Body of pancreas (tissue), 4 donors: ENCODE measurements around the gene AKIRIN2. TPM values are rescaled to one million over a fixed set of nuclear protein-coding genes. Genes with fewer than 3 reads are reported as not detected.

ENCODE experiments used
- ATAC-seq: fragments of 150-250 bp; one replicate; pipeline ENCODE4 v1.9.1; 2016
- DNase-seq, 4 donors: peaks; one replicate each; pipeline ENCODE4 v3.0.0-alpha.2; 2019
- H3K27ac ChIP-seq, 4 donors: fragments of 200-600 bp; sonication (generic); 1 replicate in 3 of 4; 2 replicates in 1 of 4; pipeline versions ENCODE4 v1.5.1 to v1.6.1; 2016 to 2019; ENCODE audit warnings: mild to moderate bottlenecking in 1 of 4, mixed read lengths in 1 of 4, moderate library complexity in 1 of 4
- H3K27me3 ChIP-seq, 2 donors: fragments of 200-600 bp; sonication (generic); one replicate each; pipeline ENCODE4 v1.6.0; 2016; ENCODE audit warnings: mild to moderate bottlenecking in 1 of 2
- H3K36me3 ChIP-seq, 2 donors: fragments of 200-600 bp; sonication (generic); replicated peaks in 1 of 2; 2 replicates each; pipeline ENCODE4 v1.5.1; 2016; ENCODE audit warnings: low read depth in 2 of 2; ENCODE audit not compliant: insufficient read depth in 1 of 2
- H3K4me1 ChIP-seq: fragments of 200-600 bp; sonication (generic); one replicate; pipeline ENCODE4 v1.6.0; 2016
- H3K4me3 ChIP-seq, 2 donors: fragments of 200-600 bp; sonication (generic); 1 replicate in 1 of 2; 2 replicates in 1 of 2; pipeline ENCODE4 v1.5.1; 2016 to 2019
- H3K9me3 ChIP-seq, 3 donors: fragments of 200-600 bp; sonication (generic); 1 replicate in 2 of 3; 2 replicates in 1 of 3; pipeline ENCODE4 v1.5.1; 2016
- POLR2A ChIP-seq, 3 donors: fragments of 450-650 bp; IDR thresholded peaks; one replicate each; pipeline ENCODE4 v1.6.1; 2016; ENCODE audit warnings: antibody characterized with exemption in 3 of 3, mild to moderate bottlenecking in 2 of 3
- WGBS, 2 donors: methylation state at CpG; one replicate each; pipeline ENCODE4 v1.1.5; 2017; 5-methylcytosine and 5-hydroxymethylcytosine counted together
- intact Hi-C: fragments of 100-400 bp; cut with DNase I; formaldehyde crosslinking; loops from one replicate; pipeline ENCODE4 v1.15.1; 2023
- total RNA-seq, 2 donors: library from RNA; depleted of rRNA; stranded (reverse); fragments of >200 nt; gene quantifications; one replicate each; pipeline ENCODE4 v1.1.0, GENCODE V29; 2016
- TF ChIP-seq, protein P1 (sequence below), 7 experiments: fragments of 450-650 bp in 4 of 7; fragments of 200-600 bp in 3 of 7; sonication (generic) in 3 of 7; IDR thresholded peaks; one replicate each; pipeline ENCODE4 v1.5.1; 2016 to 2019; ENCODE audit warnings: antibody characterized with exemption in 7 of 7

The AKIRIN2 gene
- total RNA-seq, 2 donors from 2014 or later = 5.4 to 16.2 TPM

DNA sequence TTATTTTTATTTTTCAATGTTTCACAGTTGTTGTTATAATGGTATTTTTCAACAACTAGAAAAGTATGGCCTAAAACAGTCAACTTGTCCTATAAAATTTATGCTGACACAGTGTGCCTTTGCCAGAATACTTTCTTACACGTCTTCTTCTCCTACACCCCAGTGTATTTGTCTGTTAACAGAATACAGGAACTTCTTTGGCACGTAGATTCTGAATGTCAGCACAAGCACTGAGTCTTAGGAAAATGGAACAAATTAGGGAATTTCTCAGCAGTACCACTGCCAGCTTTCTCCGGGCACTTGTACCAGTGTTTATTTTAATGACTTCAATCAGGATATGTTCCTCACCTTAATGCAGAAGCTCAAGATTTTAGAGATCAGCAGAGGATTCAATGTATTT is 26.7 kb upstream of the AKIRIN2 start:
- DNase-seq = no peak
- peaks cover 18% of the 10 kb centered on the region for H3K4me1 ChIP-seq
- no peaks in the 10 kb centered on the region for H3K9me3 ChIP-seq
- H3K4me3 ChIP-seq = no peak overlapping the region
- no peaks in the 10 kb centered on the region for H3K36me3 ChIP-seq
- no peaks in the 10 kb centered on the region for H3K27me3 ChIP-seq
- 65 to 73% methylated on average over 3 of the region's 3 CpGs for WGBS, 2 donors
- H3K27ac ChIP-seq = no peak overlapping the region
- ATAC-seq = no peak
- TF ChIP-seq POLR2A (IDR thresholded peaks at IDR 0.05) = no peak
- intact Hi-C loops = no loop called here

DNA sequence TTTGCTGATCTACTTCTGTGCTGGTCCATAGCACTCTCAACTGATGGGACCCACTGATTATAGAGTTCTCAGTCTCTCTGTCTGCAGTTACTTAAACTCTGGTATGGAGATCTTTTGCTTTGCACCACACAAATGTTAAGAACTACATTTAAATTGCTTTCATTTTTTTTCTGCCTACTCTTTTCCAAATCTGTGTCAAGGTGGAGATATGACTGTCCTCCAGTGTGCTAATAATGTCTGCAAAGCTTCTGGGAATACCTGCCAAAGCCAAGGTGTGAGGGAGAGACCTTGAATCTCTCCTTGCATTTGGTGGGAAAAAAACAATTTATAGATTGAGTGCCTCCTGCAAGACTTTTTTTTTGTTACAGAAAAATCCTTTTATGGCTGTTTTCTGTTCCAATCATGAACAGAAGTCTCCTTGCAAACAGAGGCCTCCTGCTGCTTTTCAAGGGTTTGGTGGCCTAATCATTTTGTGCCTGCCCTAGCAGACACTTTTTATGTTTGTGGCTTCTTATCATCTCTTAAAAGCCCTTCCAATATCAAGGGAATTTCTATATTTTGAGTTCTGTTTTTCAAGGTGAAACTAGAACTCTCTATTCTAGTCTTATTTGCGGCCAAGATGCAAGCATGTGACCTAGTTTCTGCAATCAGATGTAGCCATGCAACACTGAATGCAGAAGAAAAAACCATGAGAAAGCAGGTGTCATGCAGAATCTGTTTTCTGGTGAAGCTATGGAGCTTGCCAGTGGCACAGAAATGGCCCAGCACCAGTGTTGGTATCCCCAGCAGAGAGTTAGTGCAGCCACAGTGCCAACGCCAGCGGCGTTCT is 23.2 kb upstream of the AKIRIN2 start:
- DNase-seq = no peak
- H3K9me3 ChIP-seq = no peaks in the 10 kb centered on the region
- no peak for ATAC-seq
- no peak overlapping the region for H3K27ac ChIP-seq
- H3K4me1 ChIP-seq = peaks cover 12% of the 10 kb centered on the region
- no peak overlapping the region for H3K4me3 ChIP-seq
- TF ChIP-seq, protein P1, sequence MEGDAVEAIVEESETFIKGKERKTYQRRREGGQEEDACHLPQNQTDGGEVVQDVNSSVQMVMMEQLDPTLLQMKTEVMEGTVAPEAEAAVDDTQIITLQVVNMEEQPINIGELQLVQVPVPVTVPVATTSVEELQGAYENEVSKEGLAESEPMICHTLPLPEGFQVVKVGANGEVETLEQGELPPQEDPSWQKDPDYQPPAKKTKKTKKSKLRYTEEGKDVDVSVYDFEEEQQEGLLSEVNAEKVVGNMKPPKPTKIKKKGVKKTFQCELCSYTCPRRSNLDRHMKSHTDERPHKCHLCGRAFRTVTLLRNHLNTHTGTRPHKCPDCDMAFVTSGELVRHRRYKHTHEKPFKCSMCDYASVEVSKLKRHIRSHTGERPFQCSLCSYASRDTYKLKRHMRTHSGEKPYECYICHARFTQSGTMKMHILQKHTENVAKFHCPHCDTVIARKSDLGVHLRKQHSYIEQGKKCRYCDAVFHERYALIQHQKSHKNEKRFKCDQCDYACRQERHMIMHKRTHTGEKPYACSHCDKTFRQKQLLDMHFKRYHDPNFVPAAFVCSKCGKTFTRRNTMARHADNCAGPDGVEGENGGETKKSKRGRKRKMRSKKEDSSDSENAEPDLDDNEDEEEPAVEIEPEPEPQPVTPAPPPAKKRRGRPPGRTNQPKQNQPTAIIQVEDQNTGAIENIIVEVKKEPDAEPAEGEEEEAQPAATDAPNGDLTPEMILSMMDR (IDR thresholded peaks at IDR 0.05) = no peak
- no peak for TF ChIP-seq POLR2A (IDR thresholded peaks at IDR 0.05)
- 67 to 76% methylated on average over 4 of the region's 4 CpGs for WGBS, 2 donors
- intact Hi-C loops = no loop called here
- H3K36me3 ChIP-seq = no peaks in the 10 kb centered on the region
- H3K27me3 ChIP-seq = no peaks in the 10 kb centered on the region

DNA sequence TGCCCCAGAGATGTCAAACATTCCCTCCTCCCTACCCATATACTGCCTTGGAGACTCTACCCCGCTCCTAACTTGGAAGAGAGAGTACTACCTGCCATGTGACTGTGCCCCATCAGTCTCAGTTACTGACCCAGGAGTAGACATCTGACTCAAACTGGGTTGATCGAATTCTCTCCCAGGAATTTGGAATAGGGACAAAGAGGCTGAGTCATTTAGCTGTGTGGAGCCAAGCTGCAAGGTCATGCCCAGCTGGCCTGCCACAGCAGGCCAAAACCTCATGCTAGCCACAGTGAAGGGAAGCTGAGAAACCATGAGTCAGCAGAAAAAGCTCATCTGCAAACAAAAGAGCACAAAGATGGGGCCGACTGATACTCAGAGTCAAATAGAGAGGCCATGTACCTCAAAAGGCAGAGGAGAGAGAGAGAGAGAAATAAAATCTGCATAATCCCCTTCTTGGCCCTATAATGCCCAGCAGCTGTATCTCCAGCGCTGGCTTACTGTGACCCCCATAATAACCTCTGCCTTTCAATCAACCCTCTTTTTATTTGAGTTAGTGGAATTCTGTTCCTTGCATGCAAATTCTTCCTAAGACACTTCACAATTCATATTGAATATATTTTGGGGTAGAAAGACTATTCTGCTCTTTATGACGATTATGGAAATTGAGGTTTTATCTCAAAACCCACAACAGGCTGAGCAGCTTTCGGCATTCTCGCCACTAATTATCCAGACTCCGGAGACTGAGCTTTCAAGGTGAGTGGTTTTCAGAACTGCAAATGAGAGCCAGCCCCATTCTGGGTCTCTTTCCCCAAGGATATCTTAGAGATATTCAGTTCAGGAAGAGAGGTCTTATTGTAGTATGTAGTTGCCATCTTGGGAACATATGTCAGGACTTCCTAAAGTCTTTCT is 21.4 kb upstream of the AKIRIN2 start:
- peak overlapping the region; percentile 5 to 60 (median 18) for H3K27ac ChIP-seq
- intact Hi-C loops = no loop called here
- DNase-seq = peak; percentile 79 to 91 (median 86)

DNA sequence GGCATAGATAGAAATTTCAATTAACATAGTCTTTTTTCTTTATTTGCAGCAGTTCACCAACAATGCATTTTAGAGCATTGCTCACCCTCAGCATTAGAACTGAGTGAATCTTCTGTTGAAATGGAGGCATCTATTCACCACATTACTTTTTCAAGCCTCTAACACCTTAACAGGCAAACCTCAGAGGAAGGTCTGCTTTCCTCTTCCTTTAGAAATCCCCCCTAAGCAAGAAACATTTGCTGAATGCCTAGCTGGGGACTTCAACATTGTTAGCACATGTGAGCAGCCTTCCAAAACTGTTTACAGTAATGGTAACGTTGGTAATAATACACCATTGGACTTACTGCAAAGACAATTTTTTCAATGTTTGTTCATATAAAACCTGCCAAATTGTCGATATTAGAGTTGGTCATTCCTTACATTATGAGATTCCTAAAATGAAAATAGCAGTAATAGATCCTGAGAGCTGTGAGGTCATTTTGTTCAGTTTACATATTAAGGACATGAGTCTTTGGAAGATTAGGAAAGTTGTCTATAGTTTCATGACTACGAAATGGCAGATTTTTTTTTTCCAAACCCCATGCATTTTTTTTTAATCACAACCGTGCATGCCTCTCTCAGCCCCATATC is 20.6 kb upstream of the AKIRIN2 start:
- DNase-seq (no peak), ATAC-seq (no peak)
- peaks cover 12% of the 10 kb centered on the region for H3K4me1 ChIP-seq
- 23 to 29% methylated on average over 4 of the region's 4 CpGs for WGBS, 2 donors
- H3K27ac ChIP-seq = peak overlapping the region in 3 of 4 donors; percentile 5 to 60 (median 27)
- H3K36me3 ChIP-seq = no peaks in the 10 kb centered on the region
- intact Hi-C loops = no loop called here
- no peaks in the 10 kb centered on the region for H3K9me3 ChIP-seq
- no peaks in the 10 kb centered on the region for H3K27me3 ChIP-seq
- no peak overlapping the region for H3K4me3 ChIP-seq
- TF ChIP-seq POLR2A (IDR thresholded peaks at IDR 0.05) = no peak
- TF ChIP-seq, protein P1 (IDR thresholded peaks at IDR 0.05) = no peak

More for the DNA sequence above, 21.4 kb upstream of the AKIRIN2 start:
- peak; percentile 100 for ATAC-seq
- no peak for TF ChIP-seq POLR2A (IDR thresholded peaks at IDR 0.05)
- TF ChIP-seq, protein P1 (IDR thresholded peaks at IDR 0.05) = no peak
- no peak overlapping the region for H3K4me3 ChIP-seq
- 46 to 52% methylated on average over 8 of the region's 8 CpGs for WGBS, 2 donors
- no peaks in the 10 kb centered on the region for H3K9me3 ChIP-seq
- no peaks in the 10 kb centered on the region for H3K36me3 ChIP-seq
- H3K4me1 ChIP-seq = peaks cover 12% of the 10 kb centered on the region
- no peaks in the 10 kb centered on the region for H3K27me3 ChIP-seq

DNA sequence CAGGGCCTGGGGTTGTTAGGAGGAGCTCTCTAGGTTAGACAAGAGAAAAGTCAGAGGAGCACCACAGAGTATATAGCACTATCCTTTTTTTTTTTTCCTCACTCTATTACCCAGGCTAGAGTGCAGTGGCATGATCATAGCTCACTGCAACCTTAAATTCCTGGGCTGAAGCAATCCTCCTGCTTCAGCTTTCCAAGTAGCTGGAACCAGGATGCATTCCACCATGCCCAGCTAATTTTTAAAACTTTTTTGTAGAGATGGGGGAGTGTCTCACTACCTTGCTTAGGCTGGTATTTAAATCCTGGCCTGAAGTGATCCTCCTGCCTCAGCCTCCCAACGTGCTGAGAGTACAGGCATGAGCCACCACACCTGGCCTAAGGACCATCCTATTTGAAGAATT is 19.3 kb upstream of the AKIRIN2 start:
- no peak for DNase-seq
- Histone ChIP-seq H3K27ac (no peak overlapping the region), H3K4me3 (no peak overlapping the region), H3K9me3 (no peaks in the 10 kb centered on the region), H3K4me1 (peaks cover 12% of the 10 kb centered on the region), H3K27me3 (no peaks in the 10 kb centered on the region), H3K36me3 (no peaks in the 10 kb centered on the region)
- intact Hi-C loops = no loop called here
- no peak for TF ChIP-seq POLR2A (IDR thresholded peaks at IDR 0.05)
- TF ChIP-seq, protein P1 (IDR thresholded peaks at IDR 0.05) = no peak
- no peak for ATAC-seq
- WGBS, 2 donors = 79 to 88% methylated on average over 1 of the region's 1 CpG
